ENCODE measurements around the gene CTNND2.

Gene CTNND2

GRCh38 chr5:11584017-11584416 lies 320.2 kb downstream of the CTNND2 start:
- H3K27me3 ChIP-seq (ENCODE audit: control insufficient read depth, low read length): no peaks in the 10 kb centered on the region
- H3K27ac ChIP-seq (ENCODE audit: low read depth, low read length): no peak overlapping the region
- no peaks in the 10 kb centered on the region for H3K9me3 ChIP-seq (ENCODE audit: control insufficient read depth, insufficient read depth, low read length)
- no peaks in the 10 kb centered on the region for H3K9me2 ChIP-seq (replicated peaks; ENCODE audit: control insufficient read depth, low read length)
- H3K4me3 ChIP-seq (ENCODE audit: low read length): no peak overlapping the region
- no peak overlapping the region for H3K4me2 ChIP-seq (ENCODE audit: low read length)
- no peaks in the 10 kb centered on the region for H3K36me3 ChIP-seq (ENCODE audit: control insufficient read depth, low read length)
- H4K20me1 ChIP-seq (ENCODE audit: control insufficient read depth, insufficient read depth, low read depth, low read length): no peaks in the 10 kb centered on the region
- H3F3A ChIP-seq (ENCODE audit: control insufficient read depth, insufficient read depth): no peaks in the 10 kb centered on the region
- no peak for TF ChIP-seq EZH2phosphoT487 (IDR thresholded peaks at IDR 0.05; ENCODE audit: borderline replicate concordance, low read length)
- no peak for TF ChIP-seq CTCF (IDR thresholded peaks at IDR 0.05; ENCODE audit: low read depth, low read length, poor library complexity, severe bottlenecking)
- H3K79me2 ChIP-seq (ENCODE audit: control insufficient read depth, low read length): no peaks in the 10 kb centered on the region
- no peaks in the 10 kb centered on the region for H3K4me1 ChIP-seq (ENCODE audit: control insufficient read depth, low read length)

GRCh38 chr5:11579351-11579750 lies 324.9 kb downstream of the CTNND2 start:
- no peaks in the 10 kb centered on the region for H4K20me1 ChIP-seq (ENCODE audit: control insufficient read depth, insufficient read depth, low read depth, low read length)
- no peak overlapping the region for H3K4me2 ChIP-seq (ENCODE audit: low read length)
- no peaks in the 10 kb centered on the region for H3K36me3 ChIP-seq (ENCODE audit: control insufficient read depth, low read length)
- H3F3A ChIP-seq (ENCODE audit: control insufficient read depth, insufficient read depth): no peaks in the 10 kb centered on the region
- no peaks in the 10 kb centered on the region for H3K4me1 ChIP-seq (ENCODE audit: control insufficient read depth, low read length)
- H3K27ac ChIP-seq (ENCODE audit: low read depth, low read length): no peak overlapping the region
- no peaks in the 10 kb centered on the region for H3K27me3 ChIP-seq (ENCODE audit: control insufficient read depth, low read length)
- no peak overlapping the region for H3K4me3 ChIP-seq (ENCODE audit: low read length)
- no peaks in the 10 kb centered on the region for H3K9me3 ChIP-seq (ENCODE audit: control insufficient read depth, insufficient read depth, low read length)
- H3K9me2 ChIP-seq (replicated peaks; ENCODE audit: control insufficient read depth, low read length): no peaks in the 10 kb centered on the region
- TF ChIP-seq CTCF (IDR thresholded peaks at IDR 0.05; ENCODE audit: low read depth, low read length, poor library complexity, severe bottlenecking) (no peak), EZH2phosphoT487 (IDR thresholded peaks at IDR 0.05; ENCODE audit: borderline replicate concordance, low read length) (no peak)
- no peaks in the 10 kb centered on the region for H3K79me2 ChIP-seq (ENCODE audit: control insufficient read depth, low read length)

- H3K79me2 ChIP-seq (ENCODE audit: control insufficient read depth, low read length): no peaks in the 10 kb centered on the region
- no peaks in the 10 kb centered on the region for H3K9me3 ChIP-seq (ENCODE audit: control insufficient read depth, insufficient read depth, low read length)
- no peaks in the 10 kb centered on the region for H3K9me2 ChIP-seq (replicated peaks; ENCODE audit: control insufficient read depth, low read length)
- H4K20me1 ChIP-seq (ENCODE audit: control insufficient read depth, insufficient read depth, low read depth, low read length): no peaks in the 10 kb centered on the region
- H3K27me3 ChIP-seq (ENCODE audit: control insufficient read depth, low read length): no peaks in the 10 kb centered on the region
- no peaks in the 10 kb centered on the region for H3F3A ChIP-seq (ENCODE audit: control insufficient read depth, insufficient read depth)
- H3K4me1 ChIP-seq (ENCODE audit: control insufficient read depth, low read length): no peaks in the 10 kb centered on the region
- no peak overlapping the region for H3K4me2 ChIP-seq (ENCODE audit: low read length)
- TF ChIP-seq EZH2phosphoT487 (IDR thresholded peaks at IDR 0.05; ENCODE audit: borderline replicate concordance, low read length): no peak
- TF ChIP-seq CTCF (IDR thresholded peaks at IDR 0.05; ENCODE audit: low read depth, low read length, poor library complexity, severe bottlenecking): no peak
- no peak overlapping the region for H3K4me3 ChIP-seq (ENCODE audit: low read length)
- no peak overlapping the region for H3K27ac ChIP-seq (ENCODE audit: low read depth, low read length)
- no peaks in the 10 kb centered on the region for H3K36me3 ChIP-seq (ENCODE audit: control insufficient read depth, low read length)
Measured at GRCh38 chr5:11574787-11575186, 329.5 kb downstream of the CTNND2 start.

Data from DOHH2 (cell line).